Peyer's patch (tissue), 4 donors: ENCODE data around the gene C3orf20. TPM values are rescaled to one million over a fixed set of nuclear protein-coding genes. Genes with fewer than 3 reads are reported as not detected.
A peak's percentile ranks its signal among the peaks of the same experiment; 100 is the strongest.

Experiments
- DNase-seq, 3 donors: peaks; one replicate each; pipeline ENCODE4 v3.0.0-alpha.2; 2017 to 2019
- H3K27ac ChIP-seq, 4 donors: fragments of 200-600 bp; sonication (generic); one replicate each; pipeline ENCODE4 v1.5.1; 2016 to 2019
- H3K27me3 ChIP-seq, 2 donors: fragments of 200-600 bp; sonication (generic); one replicate each; pipeline ENCODE4 v1.5.1; 2019
- H3K36me3 ChIP-seq, 3 donors: fragments of 200-600 bp; sonication (generic); one replicate each; pipeline ENCODE4 v1.5.1; 2016 to 2019
- H3K4me1 ChIP-seq, 4 donors: fragments of 200-600 bp; sonication (generic); one replicate each; pipeline ENCODE4 v1.5.1; 2016 to 2019
- H3K4me3 ChIP-seq, 4 donors: fragments of 200-600 bp; sonication (generic); 1 replicate in 3 of 4; 2 replicates in 1 of 4; pipeline ENCODE4 v1.5.1; 2016 to 2019; ENCODE audit warnings: mild to moderate bottlenecking in 1 of 4
- H3K9me3 ChIP-seq, 4 donors: fragments of 200-600 bp; sonication (generic); one replicate each; pipeline ENCODE4 v1.5.1; 2016 to 2019; ENCODE audit warnings: mild to moderate bottlenecking in 1 of 4
- POLR2A ChIP-seq, 2 donors: fragments of 450-650 bp; IDR thresholded peaks; one replicate each; pipeline ENCODE4 v1.5.1; 2017; ENCODE audit warnings: antibody characterized with exemption in 2 of 2, mild to moderate bottlenecking in 2 of 2, moderate library complexity in 2 of 2
- total RNA-seq, 4 donors: library from RNA; depleted of rRNA; stranded (reverse); fragments of >200 nt; gene quantifications; one replicate each; pipeline ENCODE4 v1.1.0, GENCODE V29; 2016
- TF ChIP-seq, protein P1 (sequence below), 6 experiments: fragments of 450-650 bp in 4 of 6; fragments of 200-600 bp in 2 of 6; sonication (generic) in 1 of 6; IDR thresholded peaks; one replicate each; pipeline ENCODE4 v1.5.1; 2017 to 2019; ENCODE audit warnings: antibody characterized with exemption in 6 of 6, mild to moderate bottlenecking in 3 of 6, moderate library complexity in 1 of 6

The C3orf20 gene
- total RNA-seq, 4 donors from 2014 or later, result not detected

DNA sequence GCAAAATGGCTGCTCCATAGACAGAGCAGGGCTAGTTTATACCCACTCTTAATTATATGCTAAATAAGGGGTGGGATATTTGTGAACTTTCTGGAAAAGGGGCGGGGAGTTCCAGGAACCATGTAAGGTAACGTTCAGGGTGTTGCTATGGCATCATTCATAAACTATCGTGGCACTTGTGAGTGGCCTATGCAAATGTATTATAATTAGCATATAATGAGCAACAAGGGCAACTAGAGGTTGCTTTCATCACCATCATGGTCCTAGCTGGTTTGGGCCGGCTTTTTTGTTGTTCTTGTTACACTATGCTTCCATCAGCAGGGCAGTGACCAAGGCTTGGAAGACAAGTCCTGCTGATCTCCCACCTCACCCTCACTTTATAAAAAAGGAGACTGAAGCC is 100.6 kb downstream of the C3orf20 start:
- H3K4me3 ChIP-seq, result no peak overlapping the region
- H3K4me1 ChIP-seq, result no peaks in the 10 kb centered on the region
- no peaks in the 10 kb centered on the region for H3K27me3 ChIP-seq
- no peaks in the 10 kb centered on the region for H3K36me3 ChIP-seq
- no peak overlapping the region for H3K27ac ChIP-seq
- DNase-seq, result peak in 1 of 3 donors; percentile 10
- TF ChIP-seq, protein P1, sequence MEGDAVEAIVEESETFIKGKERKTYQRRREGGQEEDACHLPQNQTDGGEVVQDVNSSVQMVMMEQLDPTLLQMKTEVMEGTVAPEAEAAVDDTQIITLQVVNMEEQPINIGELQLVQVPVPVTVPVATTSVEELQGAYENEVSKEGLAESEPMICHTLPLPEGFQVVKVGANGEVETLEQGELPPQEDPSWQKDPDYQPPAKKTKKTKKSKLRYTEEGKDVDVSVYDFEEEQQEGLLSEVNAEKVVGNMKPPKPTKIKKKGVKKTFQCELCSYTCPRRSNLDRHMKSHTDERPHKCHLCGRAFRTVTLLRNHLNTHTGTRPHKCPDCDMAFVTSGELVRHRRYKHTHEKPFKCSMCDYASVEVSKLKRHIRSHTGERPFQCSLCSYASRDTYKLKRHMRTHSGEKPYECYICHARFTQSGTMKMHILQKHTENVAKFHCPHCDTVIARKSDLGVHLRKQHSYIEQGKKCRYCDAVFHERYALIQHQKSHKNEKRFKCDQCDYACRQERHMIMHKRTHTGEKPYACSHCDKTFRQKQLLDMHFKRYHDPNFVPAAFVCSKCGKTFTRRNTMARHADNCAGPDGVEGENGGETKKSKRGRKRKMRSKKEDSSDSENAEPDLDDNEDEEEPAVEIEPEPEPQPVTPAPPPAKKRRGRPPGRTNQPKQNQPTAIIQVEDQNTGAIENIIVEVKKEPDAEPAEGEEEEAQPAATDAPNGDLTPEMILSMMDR (IDR thresholded peaks at IDR 0.05), result no peak
- TF ChIP-seq POLR2A (IDR thresholded peaks at IDR 0.05), result no peak
- H3K9me3 ChIP-seq, result no peaks in the 10 kb centered on the region

DNA sequence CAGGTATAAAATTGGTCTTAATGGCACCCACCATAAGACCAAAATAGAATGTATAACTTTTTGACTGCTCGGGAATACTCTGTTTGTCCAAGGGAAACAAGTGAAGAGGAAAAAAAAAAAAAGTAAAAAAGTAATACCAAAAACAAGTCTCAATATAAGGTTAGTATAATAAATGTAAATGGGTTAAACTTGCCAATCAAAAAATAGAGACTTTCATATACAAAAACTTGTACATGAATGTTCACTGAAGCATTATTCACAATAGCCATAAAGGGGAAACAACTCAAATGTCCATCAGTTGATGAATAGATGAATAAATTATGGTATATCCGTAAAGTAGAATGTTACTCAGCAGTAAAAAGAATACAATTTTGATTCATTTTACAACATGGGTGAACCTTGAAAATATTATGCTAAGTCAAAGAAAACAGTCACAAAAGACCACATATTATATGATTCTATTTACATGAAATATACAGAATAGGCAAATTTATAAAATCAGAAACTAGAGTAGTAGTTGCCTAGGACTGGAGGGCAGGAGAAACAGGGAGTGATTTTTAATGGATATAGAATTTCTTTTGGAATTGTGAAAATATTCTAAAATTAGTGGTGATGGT is 104.2 kb downstream of the C3orf20 start:
- DNase-seq, result no peak
- Histone ChIP-seq H3K27ac (no peak overlapping the region), H3K4me1 (no peaks in the 10 kb centered on the region), H3K4me3 (no peak overlapping the region), H3K36me3 (no peaks in the 10 kb centered on the region), H3K27me3 (no peaks in the 10 kb centered on the region), H3K9me3 (no peaks in the 10 kb centered on the region)
- TF ChIP-seq POLR2A (IDR thresholded peaks at IDR 0.05), result no peak
- TF ChIP-seq, protein P1 (IDR thresholded peaks at IDR 0.05), result no peak

DNA sequence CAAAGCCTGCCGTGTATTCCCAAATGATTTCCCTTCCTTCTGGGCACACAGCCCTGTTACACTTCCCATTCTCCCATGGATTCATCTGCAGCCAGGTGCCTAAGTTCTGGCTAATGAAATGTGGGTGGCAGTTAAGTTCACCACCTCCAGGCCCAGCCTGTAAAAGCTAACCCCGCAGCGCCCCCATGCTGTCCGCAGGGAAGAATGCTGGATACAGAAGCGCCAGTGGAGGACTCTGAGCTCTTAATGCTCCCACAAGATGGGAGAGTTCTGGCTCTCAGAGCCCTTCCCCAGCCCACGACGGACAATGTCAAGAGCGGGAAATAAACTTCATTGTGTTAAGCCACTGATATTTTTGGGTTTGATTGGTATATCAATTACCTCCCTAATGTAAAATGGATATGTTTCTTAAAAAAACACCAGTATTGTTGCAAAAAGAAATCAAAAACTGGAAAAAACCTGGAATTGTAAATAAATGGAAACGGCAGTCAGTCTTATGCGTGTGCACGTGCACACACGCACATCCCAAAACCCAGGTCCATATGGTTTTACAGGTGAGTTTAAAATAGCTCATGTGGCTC is 106.1 kb downstream of the C3orf20 start:
- TF ChIP-seq, protein P1 (IDR thresholded peaks at IDR 0.05), result peak in 4 of 6 experiments; percentile 42 to 74 (median 72)
- TF ChIP-seq POLR2A (IDR thresholded peaks at IDR 0.05), result no peak
- DNase-seq, result peak in 2 of 3 donors; percentile 75 to 79

DNA sequence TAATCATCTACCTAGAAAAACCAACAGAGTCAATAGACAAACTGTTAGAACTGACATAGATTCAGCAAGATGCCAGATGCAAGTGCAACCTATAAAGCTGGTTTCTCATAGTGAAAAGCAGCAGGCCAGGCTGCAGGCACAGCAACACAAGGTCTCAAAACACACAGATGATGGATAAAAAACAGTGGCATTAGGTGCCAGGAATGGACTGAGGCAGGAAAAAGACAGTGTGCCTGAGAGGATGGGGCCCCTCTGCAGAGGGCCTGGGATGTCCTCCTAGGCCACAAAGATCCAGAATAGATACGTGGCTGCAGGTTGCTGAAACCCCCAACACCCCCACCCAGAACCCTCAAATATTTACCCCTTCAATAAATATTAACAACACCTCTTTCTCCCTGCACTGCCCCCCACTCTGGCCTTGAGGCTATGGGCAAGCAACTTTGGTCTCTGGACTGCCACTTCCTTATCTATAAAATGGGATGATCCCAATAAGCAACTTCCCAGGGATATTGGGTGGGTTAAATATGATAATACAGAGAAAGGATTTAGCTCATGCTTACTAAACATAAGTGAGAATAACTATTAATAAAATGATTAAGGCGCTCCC is 108.6 kb downstream of the C3orf20 start:
- H3K27ac ChIP-seq, result no peak overlapping the region
- no peak for TF ChIP-seq POLR2A (IDR thresholded peaks at IDR 0.05)
- TF ChIP-seq, protein P1 (IDR thresholded peaks at IDR 0.05), result no peak
- peak in 1 of 3 donors; percentile 5 for DNase-seq
- no peaks in the 10 kb centered on the region for H3K4me1 ChIP-seq
- H3K27me3 ChIP-seq, result no peaks in the 10 kb centered on the region
- no peaks in the 10 kb centered on the region for H3K36me3 ChIP-seq
- no peaks in the 10 kb centered on the region for H3K9me3 ChIP-seq
- no peak overlapping the region for H3K4me3 ChIP-seq

More for the DNA sequence above, 106.1 kb downstream of the C3orf20 start:
- no peak overlapping the region for H3K4me3 ChIP-seq
- no peaks in the 10 kb centered on the region for H3K9me3 ChIP-seq
- no peaks in the 10 kb centered on the region for H3K4me1 ChIP-seq
- no peaks in the 10 kb centered on the region for H3K36me3 ChIP-seq
- H3K27ac ChIP-seq, result no peak overlapping the region
- no peaks in the 10 kb centered on the region for H3K27me3 ChIP-seq

DNA sequence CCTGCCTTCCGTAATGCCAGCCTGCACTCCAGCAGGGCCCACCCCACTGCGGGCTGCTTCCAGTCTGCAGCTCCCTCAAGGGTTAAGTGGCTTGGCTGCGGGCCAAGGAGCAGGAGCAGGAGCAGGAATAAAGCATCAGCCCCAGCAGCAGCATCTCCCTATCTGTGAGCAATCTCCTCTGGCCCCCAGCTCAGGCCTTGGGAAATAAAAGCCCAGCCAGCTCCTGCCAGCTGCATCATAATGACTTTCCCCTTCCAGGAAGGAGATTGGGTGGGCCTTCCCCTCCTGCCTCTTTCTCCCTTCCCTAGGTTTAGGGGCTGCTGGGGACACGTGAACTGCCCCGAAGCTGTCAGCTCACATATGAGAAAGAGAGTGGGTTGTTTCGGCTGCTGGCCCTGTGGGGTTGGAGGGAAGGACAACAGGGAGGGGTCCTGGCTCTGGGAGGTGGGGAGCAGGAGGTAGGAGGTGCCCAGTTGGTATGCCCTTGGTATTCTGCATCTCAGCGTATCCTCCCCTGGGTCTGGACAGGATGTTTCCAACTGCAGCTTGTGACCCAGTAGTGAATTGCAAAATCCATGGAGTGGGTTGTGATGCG is 109.2 kb downstream of the C3orf20 start:
- Histone ChIP-seq H3K27ac (no peak overlapping the region), H3K9me3 (no peaks in the 10 kb centered on the region), H3K27me3 (no peaks in the 10 kb centered on the region), H3K4me3 (no peak overlapping the region), H3K4me1 (no peaks in the 10 kb centered on the region), H3K36me3 (no peaks in the 10 kb centered on the region)
- DNase-seq, result peak in 1 of 3 donors; percentile 23
- TF ChIP-seq, protein P1 (IDR thresholded peaks at IDR 0.05), result no peak
- no peak for TF ChIP-seq POLR2A (IDR thresholded peaks at IDR 0.05)
